Duodenal mucosa (tissue), 2 donors: Measurements from ENCODE around the gene GPC5.

ENCODE experiments used
- H3K27ac ChIP-seq: one replicate; pipeline ENCODE4 v1.7.0; 2013; ENCODE audit warnings: low read depth, low read length
- H3K27me3 ChIP-seq, 2 donors: one replicate each; pipeline ENCODE4 v1.7.0; 2013; ENCODE audit warnings: low read length in 2 of 2, control low read depth in 1 of 2; ENCODE audit not compliant: insufficient read depth in 2 of 2, control insufficient read depth in 1 of 2
- H3K36me3 ChIP-seq, 2 donors: one replicate each; pipeline ENCODE4 v1.7.0; 2013; ENCODE audit warnings: low read length in 2 of 2, control low read depth in 1 of 2; ENCODE audit not compliant: insufficient read depth in 2 of 2, control insufficient read depth in 1 of 2
- H3K4me1 ChIP-seq, 2 donors: one replicate each; pipeline ENCODE4 v1.7.0; 2013; ENCODE audit warnings: low read length in 2 of 2, control low read depth in 1 of 2; ENCODE audit not compliant: insufficient read depth in 2 of 2, control insufficient read depth in 1 of 2
- H3K4me3 ChIP-seq, 2 donors: one replicate each; pipeline ENCODE4 v1.7.0; 2013; ENCODE audit warnings: low read length in 2 of 2, low read depth in 1 of 2
- H3K9ac ChIP-seq, 2 donors: one replicate each; pipeline ENCODE4 v1.7.0; 2013; ENCODE audit warnings: low read length in 2 of 2, low read depth in 1 of 2
- H3K9me3 ChIP-seq, 2 donors: one replicate each; pipeline ENCODE4 v1.7.0; 2013; ENCODE audit warnings: low read length in 2 of 2, control low read depth in 1 of 2; ENCODE audit not compliant: control insufficient read depth in 1 of 2

GPC5 gene

GRCh38 chr13:92354583-92354982 lies 956.2 kb downstream of the GPC5 start:
- Histone ChIP-seq H3K27ac (no peak overlapping the region), H3K4me1 (no peaks in the 10 kb centered on the region), H3K9me3 (peaks cover 0 to 3% of the 10 kb centered on the region in 2 donors), H3K9ac (no peak overlapping the region), H3K4me3 (no peak overlapping the region), H3K36me3 (no peaks in the 10 kb centered on the region), H3K27me3 (no peaks in the 10 kb centered on the region)

- H3K27ac ChIP-seq: no peak overlapping the region
- H3K27me3 ChIP-seq: no peaks in the 10 kb centered on the region
- H3K4me3 ChIP-seq: no peak overlapping the region
- H3K4me1 ChIP-seq: no peaks in the 10 kb centered on the region
- no peak overlapping the region for H3K9ac ChIP-seq
- H3K36me3 ChIP-seq: no peaks in the 10 kb centered on the region
- peaks cover 0 to 3% of the 10 kb centered on the region in 2 donors for H3K9me3 ChIP-seq
These were observed 956.8 kb downstream of the GPC5 start for GRCh38 chr13:92355213-92355612.

- Histone ChIP-seq H3K4me3 (no peak overlapping the region), H3K4me1 (no peaks in the 10 kb centered on the region), H3K9ac (no peak overlapping the region), H3K36me3 (no peaks in the 10 kb centered on the region), H3K27ac (no peak overlapping the region), H3K9me3 (peaks cover 0 to 3% of the 10 kb centered on the region in 2 donors), H3K27me3 (no peaks in the 10 kb centered on the region)
These were observed 964.3 kb downstream of the GPC5 start for GRCh38 chr13:92362717-92363116.

- H3K36me3 ChIP-seq: no peaks in the 10 kb centered on the region
- H3K27ac ChIP-seq: no peak overlapping the region
- no peak overlapping the region for H3K9ac ChIP-seq
- no peaks in the 10 kb centered on the region for H3K9me3 ChIP-seq
- no peak overlapping the region for H3K4me3 ChIP-seq
- H3K4me1 ChIP-seq: no peaks in the 10 kb centered on the region
- no peaks in the 10 kb centered on the region for H3K27me3 ChIP-seq
These were observed 967.5 kb downstream of the GPC5 start for GRCh38 chr13:92365904-92366303.

- peaks cover 0 to 6% of the 10 kb centered on the region in 2 donors for H3K4me1 ChIP-seq
- H3K9me3 ChIP-seq: no peaks in the 10 kb centered on the region
- H3K27me3 ChIP-seq: no peaks in the 10 kb centered on the region
These were observed 979.0 kb downstream of the GPC5 start for GRCh38 chr13:92377396-92377795.

GRCh38 chr13:92379371-92379770 lies 981.0 kb downstream of the GPC5 start:
- H3K9ac ChIP-seq: no peak overlapping the region
- no peaks in the 10 kb centered on the region for H3K9me3 ChIP-seq
- no peak overlapping the region for H3K27ac ChIP-seq
- no peaks in the 10 kb centered on the region for H3K36me3 ChIP-seq
- H3K4me1 ChIP-seq: peaks cover 0 to 6% of the 10 kb centered on the region in 2 donors
- no peaks in the 10 kb centered on the region for H3K27me3 ChIP-seq
- H3K4me3 ChIP-seq: no peak overlapping the region

More at GRCh38 chr13:92377396-92377795, 979.0 kb downstream of the GPC5 start:
- Histone ChIP-seq H3K27ac (no peak overlapping the region), H3K36me3 (no peaks in the 10 kb centered on the region), H3K9ac (no peak overlapping the region), H3K4me3 (no peak overlapping the region)

GRCh38 chr13:92384410-92384809 lies 986.0 kb downstream of the GPC5 start:
- no peaks in the 10 kb centered on the region for H3K4me1 ChIP-seq
- no peak overlapping the region for H3K4me3 ChIP-seq
- no peak overlapping the region for H3K27ac ChIP-seq
- H3K27me3 ChIP-seq: no peaks in the 10 kb centered on the region
- no peaks in the 10 kb centered on the region for H3K9me3 ChIP-seq
- no peaks in the 10 kb centered on the region for H3K36me3 ChIP-seq
- no peak overlapping the region for H3K9ac ChIP-seq

GRCh38 chr13:92387245-92387644 lies 988.8 kb downstream of the GPC5 start:
- no peaks in the 10 kb centered on the region for H3K4me1 ChIP-seq
- H3K27ac ChIP-seq: no peak overlapping the region
- H3K27me3 ChIP-seq: no peaks in the 10 kb centered on the region
- H3K36me3 ChIP-seq: no peaks in the 10 kb centered on the region
- no peak overlapping the region for H3K4me3 ChIP-seq
- H3K9me3 ChIP-seq: no peaks in the 10 kb centered on the region
- H3K9ac ChIP-seq: no peak overlapping the region

- Histone ChIP-seq H3K4me1 (no peaks in the 10 kb centered on the region), H3K9ac (no peak overlapping the region), H3K27me3 (no peaks in the 10 kb centered on the region), H3K9me3 (no peaks in the 10 kb centered on the region), H3K27ac (no peak overlapping the region), H3K36me3 (no peaks in the 10 kb centered on the region), H3K4me3 (no peak overlapping the region)
These were observed 991.8 kb downstream of the GPC5 start for GRCh38 chr13:92390217-92390616.

- no peak overlapping the region for H3K27ac ChIP-seq
- H3K27me3 ChIP-seq: no peaks in the 10 kb centered on the region
- no peaks in the 10 kb centered on the region for H3K9me3 ChIP-seq
- H3K36me3 ChIP-seq: no peaks in the 10 kb centered on the region
- H3K4me3 ChIP-seq: no peak overlapping the region
- no peaks in the 10 kb centered on the region for H3K4me1 ChIP-seq
- no peak overlapping the region for H3K9ac ChIP-seq
These were observed 1005.2 kb downstream of the GPC5 start for GRCh38 chr13:92403606-92404005.

GRCh38 chr13:92407858-92408257 lies 1009.4 kb downstream of the GPC5 start:
- Histone ChIP-seq H3K36me3 (no peaks in the 10 kb centered on the region), H3K27me3 (no peaks in the 10 kb centered on the region), H3K9me3 (no peaks in the 10 kb centered on the region), H3K4me3 (no peak overlapping the region), H3K4me1 (no peaks in the 10 kb centered on the region), H3K9ac (no peak overlapping the region), H3K27ac (no peak overlapping the region)
